A673 (cell line): ENCODE results near the gene CARD18. TPM values are rescaled to one million over a fixed set of nuclear protein-coding genes. Genes with fewer than 3 reads are reported as not detected.

Source experiments
- BruUV-seq: library from RNA; stranded (reverse); fragments of 400-500 nt; replicated peaks from 2 replicates; lab custom pipeline; 2021; lab: Mats Ljungman, UMichigan
- CTCF ChIA-PET: fragments of 300-600 bp; sonication (Branson Sonifier 250); formaldehyde crosslinking; loops from one replicate; lab custom pipeline; 2022; ENCODE audit warnings: antibody characterized with exemption; lab: Charles Lee
- POLR2A ChIA-PET: fragments of 300-600 bp; sonication (Branson Sonifier 250); formaldehyde crosslinking; loops from one replicate; lab custom pipeline; 2022; ENCODE audit warnings: antibody characterized with exemption; ENCODE audit not compliant: low non-redundant PET; lab: Charles Lee
- DNase-seq: peaks from one replicate; pipeline ENCODE4 v3.0.0-alpha.2; 2015; ENCODE audit warnings: low spot score
- H3K27ac ChIP-seq: fragments of 200-600 bp; sonication (generic); 2 replicates; pipeline ENCODE4 v1.5.1; 2016; ENCODE audit warnings: mixed run types, low read depth, mild to moderate bottlenecking, mixed read lengths, antibody characterized with exemption, low read length; ENCODE audit not compliant: poor library complexity, severe bottlenecking
- H3K27me3 ChIP-seq: fragments of 200-600 bp; sonication (generic); replicated peaks from 2 replicates; pipeline ENCODE4 v1.6.1; 2017; ENCODE audit warnings: mixed run types, low read depth, mild to moderate bottlenecking, mixed read lengths, antibody characterized with exemption, low read length; ENCODE audit not compliant: insufficient read depth, poor library complexity
- H3K36me3 ChIP-seq: fragments of 200-600 bp; sonication (generic); 2 replicates; pipeline ENCODE4 v1.6.1; 2016; ENCODE audit warnings: mixed run types, mild to moderate bottlenecking, mixed read lengths, antibody characterized with exemption, low read length; ENCODE audit not compliant: insufficient read depth, poor library complexity, severe bottlenecking
- H3K4me1 ChIP-seq: fragments of 200-600 bp; sonication (generic); 2 replicates; pipeline ENCODE4 v1.6.1; 2017; ENCODE audit warnings: mixed run types, mild to moderate bottlenecking, mixed read lengths, antibody characterized with exemption, low read length; ENCODE audit not compliant: insufficient read depth, poor library complexity, severe bottlenecking
- H3K4me3 ChIP-seq: fragments of 200-600 bp; sonication (generic); 2 replicates; pipeline ENCODE4 v1.5.1; 2016; ENCODE audit warnings: low read depth, mixed run types, mild to moderate bottlenecking, mixed read lengths, low read length; ENCODE audit not compliant: poor library complexity, severe bottlenecking
- H3K9me3 ChIP-seq: fragments of 200-600 bp; sonication (generic); 2 replicates; pipeline ENCODE4 v1.6.1; 2016; ENCODE audit warnings: mixed run types, low read depth, mild to moderate bottlenecking, mixed read lengths, antibody characterized with exemption, low read length; ENCODE audit not compliant: poor library complexity, severe bottlenecking
- EZH2 ChIP-seq: fragments of 200-600 bp; sonication (generic); IDR thresholded peaks from 2 replicates; pipeline ENCODE4 v1.6.1; 2017; ENCODE audit warnings: borderline replicate concordance, low read depth, mild to moderate bottlenecking, mixed read lengths, antibody characterized with exemption, low read length; ENCODE audit not compliant: poor library complexity, severe bottlenecking
- intact Hi-C: fragments of 100-400 bp; cut with micrococcal nuclease; formaldehyde crosslinking; loops from one replicate; pipeline ENCODE4 v1.10.0; 2022; ENCODE audit not compliant: unreplicated experiment
- total RNA-seq: library from RNA; stranded (reverse); gene quantifications from 2 replicates; pipeline ENCODE4 v1.2.3, GENCODE V29; 2021
- TF ChIP-seq, protein P1 (sequence below): fragments of 300-800, 200-600 bp; sonication (generic); conservative IDR thresholded peaks from 2 replicates; pipeline ENCODE4 v1.5.1; 2017; ENCODE audit warnings: low read depth, mild to moderate bottlenecking, antibody characterized with exemption, low read length, moderate library complexity, mixed read lengths

The CARD18 gene
- total RNA-seq, 1 experiment from 2014 or later, result not detected

- no peak overlapping the region for H3K4me3 ChIP-seq
- H3K4me1 ChIP-seq, result no peaks in the 10 kb centered on the region
- no peaks in the 10 kb centered on the region for H3K9me3 ChIP-seq
- intact Hi-C loops, result no loop called here
- ChIA-PET POLR2A (no interaction called here), CTCF (no interaction called here)
- no peak for TF ChIP-seq EZH2
- TF ChIP-seq, protein P1, sequence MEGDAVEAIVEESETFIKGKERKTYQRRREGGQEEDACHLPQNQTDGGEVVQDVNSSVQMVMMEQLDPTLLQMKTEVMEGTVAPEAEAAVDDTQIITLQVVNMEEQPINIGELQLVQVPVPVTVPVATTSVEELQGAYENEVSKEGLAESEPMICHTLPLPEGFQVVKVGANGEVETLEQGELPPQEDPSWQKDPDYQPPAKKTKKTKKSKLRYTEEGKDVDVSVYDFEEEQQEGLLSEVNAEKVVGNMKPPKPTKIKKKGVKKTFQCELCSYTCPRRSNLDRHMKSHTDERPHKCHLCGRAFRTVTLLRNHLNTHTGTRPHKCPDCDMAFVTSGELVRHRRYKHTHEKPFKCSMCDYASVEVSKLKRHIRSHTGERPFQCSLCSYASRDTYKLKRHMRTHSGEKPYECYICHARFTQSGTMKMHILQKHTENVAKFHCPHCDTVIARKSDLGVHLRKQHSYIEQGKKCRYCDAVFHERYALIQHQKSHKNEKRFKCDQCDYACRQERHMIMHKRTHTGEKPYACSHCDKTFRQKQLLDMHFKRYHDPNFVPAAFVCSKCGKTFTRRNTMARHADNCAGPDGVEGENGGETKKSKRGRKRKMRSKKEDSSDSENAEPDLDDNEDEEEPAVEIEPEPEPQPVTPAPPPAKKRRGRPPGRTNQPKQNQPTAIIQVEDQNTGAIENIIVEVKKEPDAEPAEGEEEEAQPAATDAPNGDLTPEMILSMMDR, result no peak
- H3K27me3 ChIP-seq, result no peaks in the 10 kb centered on the region
- no peaks in the 10 kb centered on the region for H3K36me3 ChIP-seq
- no TSS peak for BruUV-seq
- no peak overlapping the region for H3K27ac ChIP-seq
- DNase-seq, result no peak
These were observed 9.3 kb downstream of the CARD18 start for GRCh38 chr11:105130189-105130813.

- POLR2A ChIA-PET, result no interaction called here
- TF ChIP-seq, protein P1, result no peak
- no peak for TF ChIP-seq EZH2
- CTCF ChIA-PET, result no interaction called here
- H3K36me3 ChIP-seq, result no peaks in the 10 kb centered on the region
- no peaks in the 10 kb centered on the region for H3K4me1 ChIP-seq
- H3K27ac ChIP-seq, result no peak overlapping the region
- no peak for DNase-seq
- H3K27me3 ChIP-seq, result no peaks in the 10 kb centered on the region
- no TSS peak for BruUV-seq
- H3K9me3 ChIP-seq, result no peaks in the 10 kb centered on the region
- intact Hi-C loops, result no loop called here
- H3K4me3 ChIP-seq, result no peak overlapping the region
These were observed 14.8 kb downstream of the CARD18 start for GRCh38 chr11:105124756-105125155.

DNA sequence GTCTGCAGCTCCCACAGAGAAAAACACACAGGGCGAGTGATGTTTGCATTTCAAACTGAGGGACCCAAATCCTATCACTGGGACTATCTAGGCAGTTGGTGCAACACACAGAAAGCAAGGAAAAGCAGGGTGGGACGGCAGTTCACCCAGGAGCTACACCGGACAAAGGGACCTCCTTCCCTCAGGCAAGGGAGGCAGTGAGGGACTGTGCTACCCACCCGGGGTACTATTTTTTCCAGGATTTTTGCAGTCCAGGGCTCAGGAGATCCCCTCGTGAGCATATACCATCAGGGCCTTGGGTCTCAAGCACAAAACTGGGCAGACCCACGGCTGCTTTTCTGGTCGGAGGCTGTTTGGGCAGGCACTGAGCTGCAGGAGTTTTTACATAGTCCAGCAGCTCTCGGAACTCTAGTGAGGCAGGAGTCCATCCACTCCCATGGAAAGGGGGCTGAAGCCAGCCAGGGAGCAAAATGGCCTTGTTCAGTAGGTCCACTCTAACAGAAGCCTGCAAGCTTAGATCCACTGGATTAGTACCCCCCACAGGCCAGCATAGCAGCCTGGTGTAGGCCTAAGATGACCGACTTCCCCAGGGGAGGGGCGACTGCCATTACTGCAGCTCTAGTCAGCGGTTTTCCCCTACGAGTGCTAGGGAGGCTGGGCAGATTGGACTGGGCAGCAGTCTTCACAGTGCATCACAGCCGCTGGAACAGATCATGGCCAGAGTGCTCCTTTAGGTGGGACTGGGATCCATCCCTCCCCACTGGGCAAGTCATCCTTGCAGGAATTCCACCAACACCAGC is 28.2 kb downstream of the CARD18 start:
- CTCF ChIA-PET, result no interaction called here
- DNase-seq, result peak; percentile 10

More for the DNA sequence above, 28.2 kb downstream of the CARD18 start:
- Histone ChIP-seq H3K36me3 (no peaks in the 10 kb centered on the region), H3K9me3 (no peaks in the 10 kb centered on the region), H3K4me1 (peaks cover 31% of the 10 kb centered on the region), H3K27ac (peak overlapping the region; percentile 79), H3K4me3 (no peak overlapping the region), H3K27me3 (no peaks in the 10 kb centered on the region)
- intact Hi-C loops, result no loop called here
- POLR2A ChIA-PET, result interaction anchor here (0.6 kb wide), 1 partner anchor 214 kb away, joined by 3 read pairs; no protein-coding TSS in a partner anchor
- TF ChIP-seq, protein P1, result no peak
- no peak for TF ChIP-seq EZH2
- BruUV-seq, result no TSS peak
